Fibroblast of peridontal ligament (primary cell): ENCODE results near the gene RASSF10.
"Not testable (repeated sequence)": the region's sequence is repeated elsewhere in the genome, so short reads cannot be mapped to it uniquely, and the experiment has no call there.

Experiments
- DNase-seq: peaks from one replicate; pipeline ENCODE4 v3.0.0-alpha.2; 2010; ENCODE audit errors: extremely low read depth

The RASSF10 gene

GRCh38 chr11:13026722-13027121 lies 17.6 kb downstream of the RASSF10 start:
- no peak for DNase-seq

- no peak for DNase-seq
These were observed 19.2 kb downstream of the RASSF10 start for GRCh38 chr11:13028322-13028721.

GRCh38 chr11:13029872-13030271 lies 20.8 kb downstream of the RASSF10 start:
- DNase-seq, result no peak

- no peak for DNase-seq
These were observed 21.7 kb downstream of the RASSF10 start for GRCh38 chr11:13030857-13031256.

- DNase-seq, result no peak
These were observed 22.2 kb downstream of the RASSF10 start for GRCh38 chr11:13031349-13031748.

GRCh38 chr11:13033760-13034533 lies 24.8 kb downstream of the RASSF10 start:
- DNase-seq, result no peak

- DNase-seq, result no peak
These were observed 26.6 kb downstream of the RASSF10 start for GRCh38 chr11:13035711-13036110.

GRCh38 chr11:13036235-13036634 lies 27.1 kb downstream of the RASSF10 start:
- no peak for DNase-seq

- DNase-seq, result no peak
These were observed 29.2 kb downstream of the RASSF10 start for GRCh38 chr11:13038366-13038765.

- DNase-seq, result no peak
These were observed 30.0 kb downstream of the RASSF10 start for GRCh38 chr11:13039126-13039525.

GRCh38 chr11:13040969-13041561 lies 31.9 kb downstream of the RASSF10 start:
- no peak for DNase-seq

- no peak for DNase-seq
These were observed 33.8 kb downstream of the RASSF10 start for GRCh38 chr11:13042873-13043342.

- DNase-seq, result no peak
These were observed 35.0 kb downstream of the RASSF10 start for GRCh38 chr11:13043912-13044628.

- not testable (repeated sequence) for DNase-seq
These were observed 36.0 kb downstream of the RASSF10 start for GRCh38 chr11:13045089-13045488.

- DNase-seq, result no peak
These were observed 36.6 kb downstream of the RASSF10 start for GRCh38 chr11:13045734-13046133.

- DNase-seq, result no peak
These were observed 37.8 kb downstream of the RASSF10 start for GRCh38 chr11:13046637-13047570.

- DNase-seq, result no peak
These were observed 38.8 kb downstream of the RASSF10 start for GRCh38 chr11:13047884-13048283.

GRCh38 chr11:13051257-13051656 lies 42.1 kb downstream of the RASSF10 start:
- DNase-seq, result no peak

- DNase-seq, result no peak
These were observed 43.0 kb downstream of the RASSF10 start for GRCh38 chr11:13052130-13052571.

- no peak for DNase-seq
These were observed 44.3 kb downstream of the RASSF10 start for GRCh38 chr11:13053255-13053917.

- no peak for DNase-seq
These were observed 45.2 kb downstream of the RASSF10 start for GRCh38 chr11:13054278-13054677.
